Panc1 (cell line): ENCODE data around the gene CYBA.

Experiments
- CTCF ChIP-seq: fragments of 450-650 bp; IDR thresholded peaks from 2 replicates; pipeline ENCODE4 v1.5.1; 2017; ENCODE audit warnings: mild to moderate bottlenecking
- POLR2AphosphoS5 ChIP-seq: IDR thresholded peaks from 2 replicates; pipeline ENCODE4 v1.6.1; 2012; ENCODE audit warnings: mild to moderate bottlenecking, low read depth, low read length, moderate library complexity
- REST ChIP-seq, 2 experiments: IDR thresholded peaks; 2 replicates each; pipeline ENCODE4 v1.6.1; 2011 to 2012; ENCODE audit warnings: low read depth in 2 of 2, control low read depth in 1 of 2, low read length in 1 of 2, mild to moderate bottlenecking in 1 of 2, moderate library complexity in 1 of 2; ENCODE audit not compliant: insufficient read depth in 1 of 2
- TCF7L2 ChIP-seq: IDR thresholded peaks from 2 replicates; pipeline ENCODE4 v1.6.1; 2011; ENCODE audit warnings: mild to moderate bottlenecking, low read depth, low read length, inconsistent platforms

- TF ChIP-seq CTCF (no peak), TCF7L2 (no peak), REST (IDR thresholded peaks at IDR 0.05; ENCODE audit: insufficient read depth in 1 of 2, low read depth in 2 of 2, low read length in 1 of 2) (no peak), POLR2AphosphoS5 (no peak)
Observed at GRCh38 chr16:88634994-88635670, 15.7 kb downstream of the CYBA start.
